GM19099 (cell line): Measurements from ENCODE around the gene GABARAP.

Experiments used
- POLR2A ChIP-seq: IDR thresholded peaks from 3 replicates; pipeline ENCODE4 v1.6.1; 2011; ENCODE audit warnings: low read depth; ENCODE audit not compliant: insufficient read length; ENCODE audit errors: extremely low read depth

GABARAP gene

DNA sequence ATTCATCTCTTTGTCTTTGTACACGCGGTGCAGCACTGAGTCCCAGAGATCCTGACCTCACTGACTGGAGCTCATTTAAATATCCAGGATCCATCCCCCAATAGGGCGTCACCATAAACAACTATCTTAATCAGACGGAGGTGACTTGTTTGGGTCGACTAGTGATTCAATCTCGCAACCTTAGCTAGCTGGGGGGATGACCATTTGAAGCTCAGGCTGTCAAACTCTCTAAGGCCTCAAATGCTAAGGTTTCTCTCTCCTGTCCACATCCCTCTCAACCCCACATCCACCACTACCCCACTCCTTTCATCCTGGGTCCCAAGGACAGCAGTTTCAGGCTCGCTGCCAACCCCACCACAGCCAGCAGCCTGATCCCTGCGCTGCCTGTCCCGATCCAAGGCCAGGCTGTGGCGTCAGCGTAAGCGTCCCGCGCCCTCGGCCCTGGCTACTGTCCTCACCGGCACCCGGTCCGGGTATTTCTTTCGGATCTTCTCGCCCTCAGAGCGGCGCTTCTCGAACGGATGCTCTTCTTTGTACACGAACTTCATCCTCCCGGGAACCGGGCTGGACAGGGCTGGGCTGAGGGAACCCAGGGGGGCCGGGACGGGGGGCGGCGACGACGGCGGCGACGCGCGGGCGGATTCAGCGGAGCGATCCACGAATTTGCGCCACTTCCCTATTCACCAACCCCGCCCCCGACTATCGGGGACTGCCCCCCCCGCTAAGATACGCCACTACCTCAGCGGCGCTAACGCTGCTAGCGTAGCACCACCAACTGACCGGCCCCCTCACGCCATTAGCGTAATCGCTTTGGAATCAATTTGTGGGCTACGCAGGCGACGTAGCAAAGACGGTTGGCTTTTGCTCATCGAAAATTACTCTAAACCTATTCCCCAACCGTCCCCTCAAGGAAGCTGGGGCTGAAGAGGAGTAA, at the start of gene GABARAP:
Gene GABARAP (minus strand): TSS at position 667 of the 934 bp plus-strand sequence. CDS start 119 bp downstream, at position 548.
- peak; percentile 37 for TF ChIP-seq POLR2A

DNA sequence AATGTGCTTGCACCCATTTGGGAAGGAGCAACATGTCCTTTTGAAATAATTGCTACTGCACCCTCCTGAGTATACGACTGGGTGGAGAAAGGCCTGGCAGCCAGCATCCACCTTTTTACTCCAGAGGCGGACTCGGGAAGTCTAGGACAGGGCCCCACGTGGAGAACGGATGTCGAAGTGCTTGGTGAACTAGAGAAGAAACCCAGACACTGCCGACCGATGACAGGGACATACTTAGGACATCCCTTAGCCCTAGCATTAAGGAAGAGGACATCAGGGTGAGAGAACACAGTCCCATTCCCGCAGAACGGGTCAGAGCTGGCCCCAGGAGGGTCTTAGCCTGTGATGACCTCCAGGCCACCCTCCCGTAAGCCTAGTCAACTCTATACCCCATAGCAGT, 48.4 kb upstream of the GABARAP start:
- TF ChIP-seq POLR2A: no peak

DNA sequence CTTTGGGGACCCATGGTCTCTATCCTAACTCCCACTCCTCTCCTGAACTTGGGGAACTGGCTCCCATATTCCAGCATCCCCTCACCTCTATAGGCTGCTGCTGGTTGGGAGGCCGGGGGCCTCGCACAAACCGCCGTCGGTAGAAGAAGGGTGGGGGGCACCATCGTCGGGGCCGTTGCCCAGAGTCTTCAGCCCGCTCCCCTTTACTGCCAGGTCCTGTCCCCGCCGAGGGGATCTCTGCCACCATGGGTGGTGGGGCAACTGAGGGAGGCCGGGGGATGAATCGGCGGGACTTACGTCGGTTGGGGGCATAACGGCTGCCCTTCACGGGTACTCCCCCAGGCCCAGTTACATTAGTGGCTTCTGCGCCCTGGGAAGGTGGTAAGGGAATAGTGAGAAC, 47.9 kb upstream of the GABARAP start:
- no peak for TF ChIP-seq POLR2A

DNA sequence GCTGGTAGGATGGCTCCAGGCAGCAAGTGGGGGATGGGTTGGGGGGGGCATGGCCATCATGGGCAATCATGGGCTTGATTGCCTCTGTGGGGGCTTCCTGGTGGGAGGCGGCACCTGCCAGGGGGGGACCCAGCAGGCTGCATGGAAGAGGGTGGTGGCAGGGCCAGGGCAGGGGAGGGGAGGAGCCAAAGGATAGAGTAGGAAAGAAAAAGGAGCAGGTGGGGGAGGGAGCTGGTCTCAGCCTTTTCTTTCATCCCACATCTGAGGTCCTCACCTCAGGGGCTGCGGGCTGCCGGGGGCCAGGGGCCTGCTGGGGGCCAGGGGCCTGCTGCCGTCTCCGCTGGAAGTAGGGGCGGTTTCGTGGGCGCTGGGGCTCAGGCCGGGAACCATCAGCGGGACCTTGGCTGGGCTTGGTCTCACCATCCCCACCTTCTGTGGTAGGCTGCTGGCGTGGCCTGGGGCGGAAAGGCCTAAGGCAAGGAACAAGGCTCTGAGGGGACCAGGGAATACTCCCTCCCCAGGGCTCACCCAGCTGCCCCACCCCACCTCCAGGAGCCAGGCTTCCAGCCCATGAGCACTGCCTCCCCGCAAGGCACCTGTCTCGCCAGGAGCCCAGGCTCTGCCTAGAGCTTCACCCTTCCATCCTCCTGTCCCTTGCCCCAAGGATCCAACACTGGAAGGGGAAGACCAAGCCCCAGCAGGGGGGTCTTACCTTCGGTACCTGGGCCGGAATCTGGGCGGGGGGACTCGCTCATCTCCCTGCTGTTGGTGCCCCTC, 47.2 kb upstream of the GABARAP start:
- TF ChIP-seq POLR2A: no peak

DNA sequence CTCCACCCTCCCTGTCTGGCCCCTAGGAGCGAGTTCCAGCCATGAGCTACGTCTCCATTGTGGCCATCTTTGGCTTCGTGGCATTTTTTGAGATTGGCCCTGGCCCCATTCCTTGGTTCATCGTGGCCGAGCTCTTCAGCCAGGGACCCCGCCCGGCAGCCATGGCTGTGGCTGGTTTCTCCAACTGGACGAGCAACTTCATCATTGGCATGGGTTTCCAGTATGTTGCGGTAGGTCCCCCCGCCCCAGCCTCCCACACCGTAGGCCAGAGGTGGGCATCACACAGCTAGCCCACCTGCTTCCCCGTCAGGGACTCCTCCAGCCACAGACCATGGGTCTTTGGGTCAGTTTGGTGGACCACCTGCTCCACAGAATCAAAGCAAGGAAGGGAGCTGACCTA, 43.4 kb upstream of the GABARAP start:
- TF ChIP-seq POLR2A: no peak

DNA sequence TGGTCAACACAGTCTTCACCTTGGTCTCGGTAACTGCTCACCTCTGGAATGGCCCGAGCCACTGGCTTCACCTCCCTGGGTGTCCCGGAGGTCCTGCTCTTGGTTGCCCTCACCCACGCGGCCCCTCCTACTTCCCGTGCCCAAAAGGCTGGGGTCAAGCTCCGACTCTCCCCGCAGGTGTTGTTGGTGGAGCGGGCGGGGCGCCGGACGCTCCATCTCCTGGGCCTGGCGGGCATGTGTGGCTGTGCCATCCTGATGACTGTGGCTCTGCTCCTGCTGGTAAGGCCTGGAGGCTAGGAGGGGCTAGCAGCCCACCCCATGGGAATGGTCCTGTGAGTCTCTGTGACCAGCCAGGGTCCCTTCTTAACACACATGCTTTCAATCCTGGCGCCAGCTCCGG, 42.7 kb upstream of the GABARAP start:
- TF ChIP-seq POLR2A: no peak

DNA sequence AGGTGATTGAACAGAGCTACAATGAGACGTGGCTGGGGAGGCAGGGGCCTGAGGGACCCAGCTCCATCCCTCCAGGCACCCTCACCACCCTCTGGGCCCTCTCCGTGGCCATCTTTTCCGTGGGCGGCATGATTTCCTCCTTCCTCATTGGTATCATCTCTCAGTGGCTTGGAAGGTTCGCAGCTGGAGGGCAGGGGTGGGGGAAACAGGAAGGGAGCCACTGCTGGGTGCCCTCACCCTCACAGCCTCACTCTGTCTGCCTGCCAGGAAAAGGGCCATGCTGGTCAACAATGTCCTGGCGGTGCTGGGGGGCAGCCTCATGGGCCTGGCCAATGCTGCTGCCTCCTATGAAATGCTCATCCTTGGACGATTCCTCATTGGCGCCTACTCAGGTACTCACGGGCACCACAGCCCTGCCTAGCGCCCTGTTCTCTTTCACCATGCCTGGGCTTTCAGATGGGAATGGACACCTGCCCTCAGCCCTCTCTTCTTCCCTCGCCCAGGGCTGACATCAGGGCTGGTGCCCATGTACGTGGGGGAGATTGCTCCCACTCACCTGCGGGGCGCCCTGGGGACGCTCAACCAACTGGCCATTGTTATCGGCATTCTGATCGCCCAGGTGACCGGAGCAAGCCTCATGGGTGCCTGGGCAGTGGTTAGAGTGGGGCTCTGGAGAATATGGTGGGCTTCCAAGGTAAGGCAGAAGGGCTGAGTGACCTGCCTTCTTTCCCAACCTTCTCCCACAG, 41.4 kb upstream of the GABARAP start:
- no peak for TF ChIP-seq POLR2A

DNA sequence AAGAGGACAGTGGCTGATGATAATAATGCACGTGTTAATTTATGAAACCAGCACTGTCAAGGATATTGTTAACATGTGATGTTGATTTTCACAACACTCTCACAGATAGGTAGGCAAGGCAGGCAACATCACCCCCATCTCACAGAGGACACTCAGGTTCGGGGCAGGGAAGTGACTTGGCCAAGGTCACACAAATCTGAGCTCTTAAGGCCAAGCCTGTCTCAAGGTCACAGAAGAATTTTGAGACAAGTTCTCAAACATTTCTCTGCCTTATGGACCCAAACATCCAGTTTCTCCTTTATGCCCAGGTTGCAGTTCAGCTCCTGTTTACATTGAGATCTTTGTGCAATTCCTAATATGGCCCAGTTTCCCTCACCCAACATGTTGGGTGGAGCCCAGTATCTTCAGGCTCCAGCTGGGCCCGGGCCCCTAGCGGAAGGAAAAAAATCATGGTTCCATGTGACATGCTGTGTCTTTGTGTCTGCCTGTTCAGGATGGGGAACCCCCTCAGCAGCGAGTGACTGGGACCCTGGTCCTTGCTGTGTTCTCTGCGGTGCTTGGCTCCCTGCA, 40.6 kb upstream of the GABARAP start:
- TF ChIP-seq POLR2A: no peak

DNA sequence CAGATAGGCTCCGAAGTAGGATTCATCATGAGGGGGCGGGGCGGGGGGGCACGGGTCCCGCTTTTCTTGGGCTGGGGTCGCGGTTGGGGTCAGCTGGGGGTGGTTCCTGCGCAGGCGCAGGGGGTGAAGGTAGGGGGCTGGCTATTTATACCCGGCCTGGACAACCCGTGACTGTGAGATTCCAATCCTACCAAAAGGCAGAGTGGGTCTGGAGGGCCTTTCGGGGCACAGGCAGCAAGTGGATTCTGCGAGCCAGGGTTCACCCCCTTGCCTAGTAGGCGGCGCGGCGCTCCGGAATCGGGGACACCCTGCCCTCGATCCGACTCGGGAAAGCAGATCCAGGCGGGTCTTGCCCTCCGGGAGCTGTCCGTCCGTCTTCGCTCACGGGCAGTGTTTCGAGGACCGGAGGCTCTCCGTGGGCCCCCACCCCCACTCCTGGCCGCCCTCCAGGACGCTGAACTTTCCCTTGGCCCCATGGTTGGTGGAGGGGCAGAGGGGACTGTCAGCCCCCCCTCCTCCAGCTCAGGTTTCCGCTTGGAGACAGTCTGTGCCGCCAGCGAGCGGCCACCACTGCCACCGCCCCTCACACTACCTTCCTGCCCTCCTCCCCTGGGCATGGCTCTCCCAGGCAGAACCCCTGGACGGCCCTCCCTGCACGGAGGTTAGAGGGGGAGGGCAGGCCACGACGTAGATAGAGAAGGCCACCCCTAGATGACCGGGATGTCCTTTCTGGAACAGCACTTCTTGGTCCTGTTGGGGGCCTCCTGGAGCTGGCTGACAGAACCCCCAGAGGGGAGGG, 39.9 kb upstream of the GABARAP start:
- no peak for TF ChIP-seq POLR2A

DNA sequence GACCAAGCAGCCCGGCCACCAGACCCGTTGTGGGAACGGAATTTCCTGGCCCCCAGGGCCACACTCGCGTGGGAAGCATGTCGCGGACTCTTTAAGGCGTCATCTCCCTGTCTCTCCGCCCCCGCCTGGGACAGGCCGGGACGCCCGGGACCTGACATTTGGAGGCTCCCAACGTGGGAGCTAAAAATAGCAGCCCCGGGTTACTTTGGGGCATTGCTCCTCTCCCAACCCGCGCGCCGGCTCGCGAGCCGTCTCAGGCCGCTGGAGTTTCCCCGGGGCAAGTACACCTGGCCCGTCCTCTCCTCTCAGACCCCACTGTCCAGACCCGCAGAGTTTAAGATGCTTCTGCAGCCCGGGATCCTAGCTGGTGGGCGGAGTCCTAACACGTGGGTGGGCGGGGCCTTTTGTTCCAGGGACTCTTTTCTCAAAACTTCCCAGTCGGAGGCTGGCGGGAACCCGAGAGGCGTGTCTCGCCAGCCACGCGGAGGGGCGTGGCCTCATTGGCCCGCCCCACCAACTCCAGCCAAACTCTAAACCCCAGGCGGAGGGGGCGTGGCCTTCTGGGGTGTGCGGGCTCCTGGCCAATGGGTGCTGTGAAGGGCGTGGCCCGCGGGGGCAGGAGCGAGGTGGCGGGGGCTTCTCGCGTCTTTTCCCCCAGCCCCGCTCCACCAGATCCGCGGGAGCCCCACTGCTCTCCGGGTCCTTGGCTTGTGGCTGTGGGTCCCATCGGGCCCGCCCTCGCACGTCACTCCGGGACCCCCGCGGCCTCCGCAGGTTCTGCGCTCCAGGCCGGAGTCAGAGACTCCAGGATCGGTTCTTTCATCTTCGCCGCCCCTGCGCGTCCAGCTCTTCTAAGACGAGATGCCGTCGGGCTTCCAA, 39.1 kb upstream of the GABARAP start, which contains the start of gene SLC2A4:
Gene SLC2A4 (plus strand): TSS at position 645 of the 879 bp plus-strand sequence. CDS start 217 bp downstream, at position 862.
- no peak for TF ChIP-seq POLR2A

DNA sequence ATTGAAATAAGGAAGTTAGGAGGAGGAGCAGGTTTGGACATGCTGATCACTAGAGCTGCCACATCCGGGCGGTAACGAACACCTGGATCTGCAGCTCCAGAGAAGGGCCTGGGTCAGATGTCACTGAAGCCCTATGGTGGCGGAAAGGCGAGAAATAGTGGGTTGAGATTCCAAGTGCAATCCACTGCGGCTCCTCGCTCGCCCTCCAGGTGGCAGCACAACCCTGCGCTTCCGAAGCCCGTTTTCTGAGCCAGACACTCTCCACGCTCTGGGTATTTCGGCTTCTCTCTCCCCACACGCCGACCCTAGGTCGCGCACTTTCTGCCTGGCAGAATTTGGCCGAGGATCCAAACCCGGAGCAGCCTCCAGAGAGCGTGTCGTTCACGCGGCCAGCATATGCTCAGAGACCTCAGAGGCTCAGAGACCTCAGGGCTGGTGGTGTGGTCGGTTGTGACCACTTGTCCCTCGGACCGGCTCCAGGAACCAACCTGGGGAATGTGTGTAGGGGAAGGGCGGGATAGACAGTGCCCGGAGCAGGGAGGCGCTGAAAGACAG, 38.3 kb upstream of the GABARAP start:
- TF ChIP-seq POLR2A: no peak

DNA sequence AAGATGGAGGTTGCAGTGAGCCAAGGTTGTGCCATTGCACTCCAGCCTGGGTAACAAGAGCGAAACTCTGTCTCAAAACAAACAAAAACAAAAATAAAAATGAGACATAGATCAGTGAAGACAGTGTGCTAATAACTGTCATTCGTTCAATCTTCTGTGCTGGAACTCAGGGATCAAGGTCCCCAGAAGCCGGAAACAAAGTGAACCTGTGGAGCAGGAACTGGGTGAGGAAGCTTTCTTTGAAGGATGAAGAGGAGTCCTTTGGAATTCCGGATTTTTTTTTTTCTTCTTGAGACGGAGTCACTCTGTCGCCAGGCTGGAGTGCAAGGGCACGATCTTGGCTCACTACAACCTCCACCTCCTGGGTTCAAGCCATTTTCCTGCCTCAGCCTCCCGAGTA, 37.2 kb upstream of the GABARAP start:
- no peak for TF ChIP-seq POLR2A

DNA sequence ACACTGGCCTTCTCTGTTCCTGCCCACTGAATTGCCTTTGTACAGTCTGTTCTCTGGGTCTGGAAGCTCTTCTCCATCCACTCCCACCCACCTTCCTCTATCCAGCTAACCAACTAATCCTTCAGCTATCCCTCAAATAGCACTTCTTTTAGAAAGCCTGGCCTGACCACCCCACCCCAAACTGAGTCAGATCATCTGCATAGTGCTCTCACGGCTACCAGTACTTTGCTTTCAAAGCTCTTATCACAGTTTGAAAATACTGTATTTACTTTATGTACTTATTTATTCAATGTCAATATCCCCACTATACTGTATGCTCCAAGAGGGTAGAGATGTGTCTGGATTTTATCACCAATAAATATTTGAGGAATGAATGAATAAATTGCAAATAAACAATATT, 24.5 kb upstream of the GABARAP start:
- TF ChIP-seq POLR2A: no peak
